COLO829 (cell line): ENCODE data around the gene TFEB.

Source experiments
- DNase-seq: peaks from one replicate; pipeline ENCODE4 v3.0.0; 2012; ENCODE audit warnings: low spot score

TFEB gene

DNA sequence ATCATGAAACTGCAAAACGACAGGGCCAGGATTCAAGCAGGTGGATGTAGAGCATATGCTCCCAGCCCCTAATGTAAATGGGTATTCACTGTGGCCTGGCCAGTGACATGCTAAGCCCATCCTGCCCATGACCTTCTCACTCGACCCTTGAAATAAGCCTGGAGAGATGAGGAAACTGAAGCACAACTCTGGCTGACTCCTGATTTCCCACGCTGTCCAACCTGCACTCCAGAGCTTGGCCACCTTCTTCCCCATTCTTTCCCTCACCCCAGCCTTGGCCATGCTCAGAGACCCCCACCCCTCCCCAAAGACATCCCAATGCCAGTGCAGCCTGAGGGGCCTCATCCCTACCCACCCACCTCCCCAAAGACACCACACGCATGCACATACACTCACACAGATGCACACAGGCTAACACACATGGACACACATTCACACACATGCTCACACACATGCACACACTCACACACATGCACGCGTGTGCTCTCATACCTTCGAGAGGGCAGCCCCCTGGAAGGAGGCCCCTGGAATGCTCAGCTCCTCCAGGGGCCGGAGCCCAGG, 12.4 kb downstream of the TFEB start:
- DNase-seq, result no peak

DNA sequence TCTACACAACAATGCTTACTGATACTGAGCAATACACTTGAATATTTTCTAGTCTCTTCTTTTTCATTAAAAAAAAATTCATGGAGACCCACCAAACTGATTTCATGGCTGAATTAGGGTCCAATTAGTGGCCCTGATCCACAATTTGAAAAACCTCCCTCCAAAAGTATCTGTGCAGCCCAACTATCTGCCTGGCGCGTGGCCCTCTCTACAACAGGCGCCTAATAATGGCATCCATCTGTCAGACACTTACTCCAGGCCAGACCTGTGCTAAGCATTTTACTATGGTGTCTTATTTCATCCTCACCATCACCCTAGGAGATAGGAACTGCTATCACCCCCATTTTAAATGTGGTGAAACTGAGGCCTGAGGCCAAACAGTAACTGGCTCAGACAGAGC, 14.0 kb downstream of the TFEB start:
- DNase-seq, result no peak

DNA sequence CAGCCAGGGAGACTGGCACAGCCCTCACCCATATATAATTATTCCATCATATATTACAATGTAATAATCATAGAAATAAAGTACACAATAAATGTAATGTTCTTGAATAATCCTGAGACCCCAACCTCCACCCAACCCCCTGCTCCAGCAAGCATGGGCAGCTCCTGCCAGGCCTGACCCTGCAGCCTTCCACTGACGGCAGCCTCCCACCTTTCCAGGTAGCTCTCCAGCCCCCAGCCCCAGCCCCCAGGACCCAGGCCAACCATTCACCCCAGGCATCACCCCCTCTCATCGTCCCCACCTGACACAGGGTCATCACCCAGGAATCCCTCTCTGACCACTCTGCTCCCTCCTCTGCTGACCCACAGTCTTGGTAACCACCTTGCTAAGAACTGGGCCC, 14.6 kb downstream of the TFEB start:
- DNase-seq, result no peak

DNA sequence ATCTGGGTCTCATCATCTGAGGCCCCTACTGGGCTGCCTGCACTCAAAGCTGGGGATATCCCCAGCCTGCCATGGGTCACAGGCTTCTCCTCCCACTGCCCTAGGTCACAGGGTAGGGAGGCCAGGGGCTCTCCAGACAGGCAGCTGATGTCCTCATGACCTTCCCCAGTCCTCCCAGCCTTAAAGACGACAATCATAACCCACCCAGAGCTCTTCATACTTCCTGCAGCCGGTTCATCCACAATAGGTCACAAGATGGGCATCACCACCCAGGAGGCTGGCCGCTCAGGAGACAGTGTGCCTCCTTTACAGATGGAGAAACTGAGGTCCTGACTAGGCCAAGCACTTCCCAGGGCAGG, 15.2 kb downstream of the TFEB start:
- no peak for DNase-seq

DNA sequence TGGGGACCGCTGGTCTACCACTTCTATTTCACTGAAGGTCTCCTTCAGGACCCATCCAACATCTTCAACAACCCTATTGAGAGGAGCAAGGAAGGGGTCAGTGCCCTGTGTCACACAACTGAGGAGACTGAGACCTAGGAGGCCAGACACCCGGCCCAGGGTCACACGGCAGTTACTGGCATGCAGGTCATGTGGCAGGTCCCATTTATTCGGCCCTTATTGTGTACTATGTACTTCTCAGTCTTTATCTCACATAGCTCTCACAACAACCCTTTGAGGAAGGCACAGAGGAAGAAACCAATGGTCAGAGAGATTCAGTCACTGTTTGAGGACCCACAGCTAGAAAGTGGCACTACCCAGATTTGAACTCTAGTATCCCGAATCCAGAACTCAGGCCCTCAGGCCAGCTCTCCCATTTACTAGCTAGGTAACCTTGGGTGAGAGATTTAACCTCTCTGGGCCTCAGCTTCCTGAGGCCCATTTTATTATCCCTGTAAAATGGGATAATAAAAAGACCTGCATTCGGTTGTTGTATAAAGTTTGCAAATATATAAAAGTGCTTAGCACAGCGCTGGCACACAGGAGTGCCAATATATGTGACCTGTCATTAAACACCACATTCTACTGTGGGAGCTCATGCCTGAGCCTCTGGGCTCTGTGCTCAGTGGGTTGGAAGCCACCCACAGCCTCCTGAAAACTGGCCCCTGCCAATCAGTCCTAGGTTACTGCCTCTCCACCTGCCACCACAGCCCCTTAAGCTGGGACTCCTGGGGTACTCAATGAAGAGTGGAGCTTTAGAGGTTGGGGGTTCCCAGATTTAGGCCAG, 15.8 kb downstream of the TFEB start:
- no peak for DNase-seq

DNA sequence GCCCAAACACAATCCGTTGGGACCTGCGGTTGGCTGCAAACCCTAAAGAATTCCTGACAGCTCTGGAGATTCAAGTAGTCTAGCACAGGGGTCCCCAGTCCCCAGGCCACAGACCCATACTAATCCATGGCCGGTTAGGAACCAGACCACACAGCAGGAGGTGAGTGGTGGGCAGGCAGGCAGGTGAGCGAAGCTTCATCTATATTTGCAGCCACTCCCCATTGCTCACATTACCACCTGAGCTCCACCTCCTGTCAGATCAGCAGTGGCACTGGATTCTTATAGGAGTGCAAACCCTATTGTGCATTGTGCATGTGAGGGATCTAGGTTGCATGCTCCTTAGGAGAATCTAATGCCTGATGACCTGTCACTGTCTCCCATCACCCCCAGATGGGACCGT, 16.6 kb downstream of the TFEB start:
- no peak for DNase-seq

DNA sequence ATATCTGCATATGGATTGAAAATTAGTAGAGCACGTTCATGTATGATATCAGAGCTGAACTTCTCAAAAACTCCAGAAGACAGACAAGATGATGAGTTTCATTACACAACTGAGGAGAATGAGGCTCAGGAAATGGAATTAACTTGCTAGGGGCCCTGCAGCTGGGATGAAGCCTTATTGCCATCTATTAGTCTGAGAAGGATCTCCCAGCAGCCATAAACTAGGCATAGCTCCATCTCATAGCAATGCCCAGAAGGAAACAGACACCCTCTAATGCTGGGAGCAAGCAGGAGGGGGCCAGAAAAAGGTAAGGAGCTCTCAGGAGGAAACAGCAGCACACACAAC, 18.0 kb downstream of the TFEB start:
- DNase-seq, result no peak

DNA sequence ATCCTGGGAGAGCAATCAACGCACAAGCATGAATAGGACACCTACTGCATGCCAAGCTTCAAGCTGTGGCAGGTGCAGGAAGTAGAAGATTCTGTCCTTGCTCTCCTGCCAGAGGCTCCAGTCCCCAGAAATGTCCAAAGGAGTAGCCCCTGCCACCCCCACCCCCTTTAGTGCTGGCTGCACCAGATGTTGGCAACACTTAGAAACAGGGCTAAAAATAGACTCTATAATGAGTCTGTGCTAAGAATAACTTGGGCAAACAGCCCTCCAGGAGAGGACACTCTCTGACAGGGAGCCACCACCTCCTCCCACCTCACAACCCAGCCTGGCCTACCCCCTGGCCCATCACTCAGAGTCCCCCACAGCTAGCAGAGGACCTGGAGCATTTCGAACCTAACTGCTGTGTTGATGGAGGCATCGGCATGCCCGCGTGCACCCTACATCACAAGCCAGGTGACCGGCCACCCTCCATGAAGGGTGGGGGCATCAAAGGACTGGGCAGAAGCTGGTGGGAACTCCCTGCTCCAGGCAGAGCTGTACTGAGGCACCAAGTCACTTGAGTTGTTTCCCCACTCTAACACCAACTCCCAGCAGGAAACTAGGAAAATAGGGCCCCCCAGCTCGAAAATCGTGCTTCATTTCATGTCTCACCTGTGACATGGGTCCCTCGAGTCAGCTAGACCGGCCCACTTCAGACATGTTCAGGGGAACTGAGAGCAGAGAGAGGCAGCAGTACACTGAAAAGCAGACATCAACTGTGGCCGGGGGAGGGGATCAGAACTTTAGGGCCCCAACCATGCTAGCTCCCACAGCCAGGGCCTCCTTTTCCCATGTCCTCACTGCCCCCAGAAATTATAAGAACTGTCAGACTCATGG, 18.7 kb downstream of the TFEB start:
- DNase-seq, result no peak

DNA sequence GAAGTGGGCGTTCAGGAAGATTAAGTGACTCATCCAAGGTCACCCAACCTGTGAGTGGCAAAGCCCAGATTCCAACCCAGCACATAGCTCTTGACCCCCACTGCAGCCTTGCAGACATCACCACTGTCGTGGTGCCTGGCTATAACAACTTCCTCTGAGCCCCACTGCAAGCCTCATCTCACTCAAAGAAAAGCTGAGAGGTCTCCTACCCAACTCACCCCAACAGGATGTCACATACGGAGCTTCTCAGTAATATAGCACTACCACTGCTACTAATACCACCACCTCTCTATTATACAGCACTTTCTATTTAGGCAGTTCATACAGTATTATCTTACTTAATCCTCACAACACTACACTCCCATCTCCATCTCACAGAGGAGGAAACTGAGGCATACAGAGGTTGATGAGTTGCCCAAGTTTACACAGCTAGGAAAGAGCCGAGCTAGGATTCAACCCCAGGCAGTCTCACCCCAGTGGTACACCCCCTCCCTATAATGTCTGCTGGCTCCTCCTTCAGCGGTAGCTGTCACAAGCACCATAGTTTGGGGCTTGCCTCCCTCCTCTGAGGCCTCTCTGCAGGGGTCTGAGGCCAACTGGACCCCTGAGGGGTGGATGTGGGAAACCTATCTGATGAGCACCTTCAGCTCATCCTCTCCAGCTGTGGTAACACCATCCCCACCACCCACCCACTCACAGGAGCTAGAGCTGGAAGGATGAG, 19.5 kb downstream of the TFEB start:
- no peak for DNase-seq

DNA sequence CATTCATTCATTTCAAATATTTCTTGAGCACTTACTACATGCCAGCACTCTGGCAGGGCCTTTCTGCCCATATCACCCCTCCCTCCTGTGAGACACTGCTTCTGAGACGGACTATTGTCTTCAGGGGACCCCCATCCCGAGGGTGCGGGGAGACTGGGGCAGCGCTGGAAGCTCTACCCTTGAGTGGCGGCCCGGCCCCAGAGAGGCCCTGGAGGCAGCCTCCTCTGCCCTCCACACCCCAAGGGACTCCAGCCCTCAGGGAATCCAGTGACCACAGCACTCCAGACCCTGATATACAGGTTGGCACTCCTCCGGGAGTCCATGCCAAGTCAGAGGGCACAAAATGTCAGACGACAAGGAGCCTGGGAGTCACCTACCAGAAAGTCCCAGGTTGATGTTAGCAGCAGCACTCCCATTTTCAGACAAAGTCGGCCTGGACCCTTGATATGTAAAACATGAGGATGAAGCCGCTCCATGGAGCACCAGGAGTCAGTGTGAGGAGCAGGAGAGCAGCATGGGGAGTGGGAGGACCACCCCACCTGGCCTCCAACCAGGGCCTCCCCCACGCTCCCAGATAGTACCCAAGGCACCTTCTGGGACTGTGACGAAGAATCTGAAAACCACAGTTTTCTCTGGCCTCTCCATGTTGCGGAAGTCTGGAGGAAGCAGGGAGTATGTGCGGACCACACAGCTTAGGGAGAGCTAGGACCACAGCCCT, 20.7 kb downstream of the TFEB start:
- no peak for DNase-seq

DNA sequence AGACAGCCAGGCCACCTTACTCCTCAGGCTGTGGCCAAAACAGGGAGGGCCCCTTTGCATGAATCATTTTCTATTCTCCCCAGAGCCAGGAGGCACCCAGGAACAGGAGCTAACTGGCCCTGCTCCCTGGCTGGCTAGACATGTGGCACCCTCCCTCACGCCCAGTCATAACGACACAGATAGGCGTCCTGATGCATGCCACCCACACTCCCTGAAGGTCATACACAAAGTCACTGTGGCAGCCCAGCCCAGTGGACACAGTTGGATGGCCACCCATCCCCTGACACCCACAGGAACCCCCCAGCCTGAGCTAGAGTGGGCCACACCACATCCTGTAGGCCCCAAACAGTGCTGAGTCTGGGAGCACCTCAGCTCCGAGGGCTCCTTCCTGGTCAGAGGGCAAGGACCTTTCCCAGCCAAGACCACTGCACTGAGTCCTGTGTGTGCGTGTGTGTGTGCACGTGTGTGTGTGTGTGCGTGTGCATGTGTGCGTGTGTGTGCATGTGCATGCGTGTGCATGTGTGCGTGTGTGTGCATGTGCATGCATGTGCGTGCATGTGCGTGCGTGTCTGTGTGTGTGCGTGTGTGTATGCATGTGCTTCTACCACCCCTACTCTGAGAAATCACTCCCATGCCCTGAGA, 21.6 kb downstream of the TFEB start:
- DNase-seq, result no peak

DNA sequence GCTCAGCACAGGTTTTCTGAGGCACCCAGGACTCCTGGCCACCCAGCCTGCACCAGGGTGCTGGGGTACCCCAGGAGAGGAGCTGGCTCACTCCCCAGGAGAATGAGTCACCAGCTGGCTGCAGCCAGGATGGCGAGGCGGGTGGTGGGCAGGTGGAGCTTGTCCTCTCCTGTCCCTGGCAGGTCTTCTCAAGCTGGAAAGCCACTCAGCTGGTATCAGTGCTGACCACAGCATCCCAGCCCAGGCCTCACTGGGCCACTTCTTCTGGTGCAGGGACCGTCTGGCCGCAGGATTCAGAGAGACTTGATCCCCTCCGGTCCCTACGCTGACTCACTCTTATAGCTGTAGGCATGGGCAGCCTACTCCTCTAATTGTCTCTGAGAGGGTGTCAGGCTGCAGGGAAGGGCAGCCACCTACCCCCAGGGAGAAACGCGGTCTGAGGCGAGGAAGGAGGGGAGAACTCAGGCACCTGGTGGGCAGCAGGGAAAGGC, 22.2 kb downstream of the TFEB start:
- DNase-seq, result no peak

DNA sequence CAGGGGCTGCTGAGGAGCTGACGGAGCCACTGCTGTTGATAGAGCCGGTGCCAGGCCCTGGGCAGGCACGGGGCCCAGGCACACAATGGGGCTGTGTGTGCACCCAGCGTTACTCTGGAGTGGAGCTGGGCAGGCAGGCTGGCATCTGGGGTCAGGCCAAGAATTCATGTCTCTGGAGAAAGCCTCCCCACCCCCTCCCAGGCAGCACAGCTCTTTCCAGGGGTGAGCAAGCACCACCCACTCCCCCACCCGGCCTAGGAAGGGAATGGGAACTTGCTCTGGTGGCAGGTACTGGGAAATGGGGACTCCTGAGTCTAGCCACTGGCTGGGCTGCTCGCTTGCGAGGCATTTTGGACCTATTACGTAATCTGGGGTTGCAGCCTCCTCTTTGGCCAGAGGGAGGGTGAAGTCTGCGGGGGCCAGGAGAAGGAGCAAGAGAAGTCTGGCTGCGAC, 22.7 kb downstream of the TFEB start:
- DNase-seq, result peak; percentile 82

DNA sequence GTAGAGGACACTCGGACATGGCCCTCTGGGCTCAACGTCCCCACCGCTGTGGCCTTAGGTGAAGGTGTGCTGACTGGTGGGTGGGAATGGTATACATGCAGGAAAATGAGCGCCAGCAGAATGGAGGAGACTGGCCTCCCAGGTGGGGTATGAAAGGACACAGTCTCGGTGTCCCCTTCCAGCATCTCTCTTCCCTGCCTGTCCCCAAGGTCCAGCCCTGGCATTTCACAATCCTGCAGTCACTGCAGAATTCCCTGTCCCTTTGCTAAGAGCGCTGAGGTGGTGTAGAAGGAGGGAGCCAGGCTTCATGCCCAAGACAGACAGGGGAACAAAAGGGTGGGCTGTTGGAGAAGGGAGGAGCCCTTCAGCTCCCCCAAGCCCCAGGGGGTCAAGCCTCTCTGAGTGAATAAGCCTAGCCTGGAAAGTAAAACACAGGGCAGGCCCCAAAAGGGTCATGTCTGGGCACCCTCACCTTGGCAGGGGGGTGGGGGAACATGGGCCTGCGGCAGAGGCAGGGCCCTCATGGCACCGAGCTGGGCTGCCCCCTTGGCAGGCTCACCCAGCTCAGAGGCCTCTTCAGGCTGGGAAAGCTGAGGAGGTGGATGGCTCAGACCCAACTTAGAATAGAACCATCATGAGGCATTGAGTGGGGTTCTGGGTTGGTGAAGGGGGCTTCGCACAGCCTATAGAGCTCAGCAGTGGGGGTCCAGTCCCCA, 23.9 kb downstream of the TFEB start:
- no peak for DNase-seq

DNA sequence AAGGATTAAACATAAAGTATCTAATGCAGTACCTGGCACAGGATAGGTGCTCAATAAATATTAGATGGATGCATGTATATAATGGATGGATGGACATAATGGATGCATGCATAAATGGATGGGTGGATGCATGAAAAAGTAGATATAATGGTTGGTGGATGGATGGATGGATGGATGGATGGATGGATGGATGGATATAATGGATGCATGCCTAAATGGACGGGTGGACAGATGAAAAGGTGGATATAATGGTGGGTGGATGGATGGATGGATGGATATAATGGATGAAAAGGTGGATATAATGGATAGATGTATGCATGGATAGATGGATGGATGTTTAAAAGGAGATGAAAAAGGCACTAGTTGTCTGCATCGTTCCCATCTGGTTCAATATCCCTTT, 26.0 kb downstream of the TFEB start:
- no peak for DNase-seq

DNA sequence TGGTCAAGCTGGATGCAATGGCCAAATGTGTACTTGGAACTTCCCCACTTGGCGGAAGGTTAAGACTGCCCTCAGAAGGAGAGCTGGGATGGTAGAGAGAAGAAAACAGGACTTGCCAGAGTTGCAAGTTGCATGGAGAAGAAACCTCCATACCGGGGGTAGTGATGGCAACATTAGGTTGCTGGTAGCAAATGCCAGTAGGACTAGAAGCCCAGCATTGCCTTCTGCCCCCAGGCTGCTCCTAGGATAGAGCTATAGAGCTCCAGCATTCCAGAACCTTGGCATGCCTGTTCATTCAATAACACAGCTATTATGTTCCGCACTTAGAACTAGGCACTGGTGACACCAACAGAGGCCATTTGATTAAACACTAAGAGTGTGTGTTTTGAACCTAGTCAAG, 26.6 kb downstream of the TFEB start:
- DNase-seq, result no peak

DNA sequence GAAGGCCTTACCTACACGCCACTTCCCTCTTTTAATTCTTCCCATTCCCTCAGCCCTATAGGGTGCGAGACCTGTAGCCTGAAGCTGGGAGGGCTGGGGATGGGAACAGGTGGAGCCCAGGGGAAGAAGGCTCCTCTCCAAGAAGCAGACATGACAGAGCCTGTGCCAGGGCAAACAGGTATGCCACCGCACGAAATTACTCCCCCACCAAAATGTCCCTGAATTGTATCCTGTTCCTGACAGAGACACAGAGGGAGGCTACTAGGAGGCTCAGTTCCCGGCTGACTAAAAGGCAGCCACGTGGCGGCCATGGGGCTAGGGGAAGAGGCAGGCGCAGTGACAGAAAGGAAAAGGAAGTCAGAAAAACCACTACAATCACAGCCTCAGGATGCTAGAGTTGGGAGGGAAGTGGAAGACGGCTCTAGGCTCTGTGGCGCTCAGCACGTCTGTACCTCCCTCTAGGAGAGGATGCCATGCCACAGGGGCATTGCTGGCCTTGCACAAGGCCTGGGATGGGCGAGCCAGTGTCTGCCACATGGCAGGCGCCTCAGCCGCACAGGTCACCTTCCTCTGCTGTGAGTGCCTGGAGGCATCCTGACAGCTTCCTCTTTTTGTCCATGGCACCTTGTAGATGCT, 27.7 kb downstream of the TFEB start:
- DNase-seq, result no peak

DNA sequence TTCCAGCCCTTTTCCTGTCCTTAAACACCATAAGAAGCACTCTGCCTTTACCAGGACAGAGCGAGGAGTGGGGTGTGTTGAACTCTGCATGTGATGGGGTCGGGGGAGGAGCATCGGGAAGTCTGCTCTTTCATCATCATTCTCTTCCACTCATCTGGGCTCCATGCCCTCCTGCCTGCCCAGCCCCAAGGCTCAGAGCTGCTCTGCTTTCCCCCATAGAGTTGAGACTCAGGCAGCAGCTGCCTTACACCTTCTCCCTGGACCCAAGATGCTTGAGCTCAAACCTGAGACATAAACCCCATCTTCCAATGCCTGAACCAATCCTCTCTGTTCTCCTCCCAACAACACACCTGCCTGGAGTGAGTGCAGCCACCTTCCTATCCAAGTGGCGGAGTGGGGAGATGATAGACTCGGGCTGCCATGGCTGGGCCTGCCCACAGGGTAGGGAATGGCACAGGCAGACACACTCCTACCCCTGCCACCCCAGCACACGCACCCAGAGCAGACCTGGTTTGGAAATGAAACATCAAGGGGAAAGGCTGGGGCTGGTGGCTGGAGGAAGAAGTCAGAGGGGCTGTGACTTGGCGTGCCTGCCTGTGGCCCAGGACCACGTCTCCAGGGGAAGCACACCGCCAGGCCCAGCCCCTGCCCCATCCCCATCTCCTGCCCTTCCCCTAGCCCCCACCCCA, 28.4 kb downstream of the TFEB start:
- DNase-seq, result no peak
